ENCODE results near the gene TTC22. TPM values are rescaled to one million over a fixed set of nuclear protein-coding genes. Genes with fewer than 3 reads are reported as not detected.

Gene TTC22
- polyA plus RNA-seq, 2 of the 4 experiments (the other 2 are of a cell fraction): not detected

GRCh38 chr1:54758678-54759348 is 42.3 kb downstream of the TTC22 start (continued):
- no peak for TF ChIP-seq RAD21 (conservative IDR thresholded peaks at IDR 0.05 in 1 of 2, IDR thresholded peaks at IDR 0.05 in 1 of 2)
- TF ChIP-seq EP300 (IDR thresholded peaks at IDR 0.05): no peak
- TF ChIP-seq MAZ (IDR thresholded peaks at IDR 0.05; ENCODE audit: borderline replicate concordance, low read depth, low read length): no peak
- TF ChIP-seq, protein P1, sequence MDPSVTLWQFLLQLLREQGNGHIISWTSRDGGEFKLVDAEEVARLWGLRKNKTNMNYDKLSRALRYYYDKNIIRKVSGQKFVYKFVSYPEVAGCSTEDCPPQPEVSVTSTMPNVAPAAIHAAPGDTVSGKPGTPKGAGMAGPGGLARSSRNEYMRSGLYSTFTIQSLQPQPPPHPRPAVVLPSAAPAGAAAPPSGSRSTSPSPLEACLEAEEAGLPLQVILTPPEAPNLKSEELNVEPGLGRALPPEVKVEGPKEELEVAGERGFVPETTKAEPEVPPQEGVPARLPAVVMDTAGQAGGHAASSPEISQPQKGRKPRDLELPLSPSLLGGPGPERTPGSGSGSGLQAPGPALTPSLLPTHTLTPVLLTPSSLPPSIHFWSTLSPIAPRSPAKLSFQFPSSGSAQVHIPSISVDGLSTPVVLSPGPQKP (IDR thresholded peaks at IDR 0.05; ENCODE audit: low read depth, low read length): no peak
- no peak for TF ChIP-seq MYC (IDR thresholded peaks at IDR 0.05; ENCODE audit: borderline replicate concordance, low read length)

- H3K27ac ChIP-seq: no peak overlapping the region
- CTCF ChIA-PET: interaction anchor here (0.6 kb wide), 1 partner anchor 527 kb away, joined by 3 read pairs; no protein-coding TSS in a partner anchor
- H3K4me3 ChIP-seq: no peak overlapping the region
- FAIRE-seq: no peak
- TF ChIP-seq CBX2 (IDR thresholded peaks at IDR 0.05; ENCODE audit: borderline replicate concordance, low read depth) (no peak), ZC3H11A (IDR thresholded peaks at IDR 0.05) (no peak), HEYL (CRISPR knock-in tag; IDR thresholded peaks at IDR 0.05) (no peak)
- no peaks in the 10 kb centered on the region for H3K4me1 ChIP-seq
- no peaks in the 10 kb centered on the region for H3K9me3 ChIP-seq
- no peak for ATAC-seq
- 93% methylated on average over 2 of the region's 9 CpGs for WGBS (ENCODE audit: missing lambda C conversion rate)
- no peak overlapping the region for H3K4me2 ChIP-seq
- POLR2A ChIA-PET: no interaction called here
- DNase-seq (ENCODE audit: low read depth in 1 of 2, low spot score in 1 of 2): no peak
Measured at GRCh38 chr1:54757833-54758232, 43.3 kb downstream of the TTC22 start.

- Histone ChIP-seq H3K4me1 (no peaks in the 10 kb centered on the region), H3K9me3 (no peaks in the 10 kb centered on the region), H3K27ac (no peak overlapping the region), H3K4me2 (no peak overlapping the region), H3K4me3 (no peak overlapping the region)
- WGBS (ENCODE audit: missing lambda C conversion rate): 79% methylated on average over 6 of the region's 25 CpGs
- ATAC-seq (no peak), DNase-seq (ENCODE audit: low read depth in 1 of 2, low spot score in 1 of 2) (no peak), FAIRE-seq (no peak)
- TF ChIP-seq SREBF2 (IDR thresholded peaks at IDR 0.05) (no peak), HOXB5 (CRISPR knock-in tag; IDR thresholded peaks at IDR 0.05) (no peak), RNF2 (IDR thresholded peaks at IDR 0.05; ENCODE audit: borderline replicate concordance, low read depth) (no peak), HOXB13 (CRISPR knock-in tag; IDR thresholded peaks at IDR 0.05; ENCODE audit: low read depth) (no peak)
- TF ChIP-seq, protein P2, sequence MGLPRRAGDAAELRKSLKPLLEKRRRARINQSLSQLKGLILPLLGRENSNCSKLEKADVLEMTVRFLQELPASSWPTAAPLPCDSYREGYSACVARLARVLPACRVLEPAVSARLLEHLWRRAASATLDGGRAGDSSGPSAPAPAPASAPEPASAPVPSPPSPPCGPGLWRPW (IDR thresholded peaks at IDR 0.05): no peak
- ChIA-PET CTCF (interaction anchor here (1.4 kb wide), 1 partner anchor 10 kb away, joined by 3 read pairs; no protein-coding TSS in a partner anchor), POLR2A (no interaction called here)
Measured at GRCh38 chr1:54754486-54755285, 46.4 kb downstream of the TTC22 start.

GRCh38 chr1:54754045-54754444 is 47.1 kb downstream of the TTC22 start:
- H3K4me3 ChIP-seq: no peak overlapping the region
- H3K27ac ChIP-seq: no peak overlapping the region
- H3K9me3 ChIP-seq: no peaks in the 10 kb centered on the region
- H3K4me1 ChIP-seq: no peaks in the 10 kb centered on the region
- FAIRE-seq: no peak
- WGBS (ENCODE audit: missing lambda C conversion rate): 98% methylated on average over 5 of the region's 22 CpGs
- ChIA-PET POLR2A (no interaction called here), CTCF (interaction anchor here (0.7 kb wide), 1 partner anchor 242 kb away, joined by 4 read pairs; no protein-coding TSS in a partner anchor)
- no peak overlapping the region for H3K4me2 ChIP-seq
- DNase-seq (ENCODE audit: low read depth in 1 of 2, low spot score in 1 of 2): no peak
- ATAC-seq: no peak
- no peak for TF ChIP-seq FOSB (CRISPR knock-in tag; IDR thresholded peaks at IDR 0.05)
- no peak for TF ChIP-seq TP53 (CRISPR knock-in tag; IDR thresholded peaks at IDR 0.05)
- TF ChIP-seq BHLHE40 (IDR thresholded peaks at IDR 0.05; ENCODE audit: low read depth, low read length): no peak
- TF ChIP-seq, protein P3, sequence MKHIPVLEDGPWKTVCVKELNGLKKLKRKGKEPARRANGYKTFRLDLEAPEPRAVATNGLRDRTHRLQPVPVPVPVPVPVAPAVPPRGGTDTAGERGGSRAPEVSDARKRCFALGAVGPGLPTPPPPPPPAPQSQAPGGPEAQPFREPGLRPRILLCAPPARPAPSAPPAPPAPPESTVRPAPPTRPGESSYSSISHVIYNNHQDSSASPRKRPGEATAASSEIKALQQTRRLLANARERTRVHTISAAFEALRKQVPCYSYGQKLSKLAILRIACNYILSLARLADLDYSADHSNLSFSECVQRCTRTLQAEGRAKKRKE (CRISPR knock-in tag; IDR thresholded peaks at IDR 0.05; ENCODE audit: low read depth): no peak
- TF ChIP-seq CEBPB (IDR thresholded peaks at IDR 0.05): no peak
- TF ChIP-seq KDM1A (IDR thresholded peaks at IDR 0.05; ENCODE audit: low read depth): no peak
- TF ChIP-seq REST (IDR thresholded peaks at IDR 0.05): no peak
- TF ChIP-seq CBX8 (IDR thresholded peaks at IDR 0.05): no peak
- TF ChIP-seq, protein P4, sequence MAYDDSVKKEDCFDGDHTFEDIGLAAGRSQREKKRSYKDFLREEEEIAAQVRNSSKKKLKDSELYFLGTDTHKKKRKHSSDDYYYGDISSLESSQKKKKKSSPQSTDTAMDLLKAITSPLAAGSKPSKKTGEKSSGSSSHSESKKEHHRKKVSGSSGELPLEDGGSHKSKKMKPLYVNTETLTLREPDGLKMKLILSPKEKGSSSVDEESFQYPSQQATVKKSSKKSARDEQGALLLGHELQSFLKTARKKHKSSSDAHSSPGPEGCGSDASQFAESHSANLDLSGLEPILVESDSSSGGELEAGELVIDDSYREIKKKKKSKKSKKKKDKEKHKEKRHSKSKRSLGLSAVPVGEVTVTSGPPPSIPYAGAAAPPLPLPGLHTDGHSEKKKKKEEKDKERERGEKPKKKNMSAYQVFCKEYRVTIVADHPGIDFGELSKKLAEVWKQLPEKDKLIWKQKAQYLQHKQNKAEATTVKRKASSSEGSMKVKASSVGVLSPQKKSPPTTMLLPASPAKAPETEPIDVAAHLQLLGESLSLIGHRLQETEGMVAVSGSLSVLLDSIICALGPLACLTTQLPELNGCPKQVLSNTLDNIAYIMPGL (CRISPR knock-in tag; IDR thresholded peaks at IDR 0.05; ENCODE audit: borderline replicate concordance): no peak
- TF ChIP-seq SREBF2 (IDR thresholded peaks at IDR 0.05): no peak

Measured in A549 (cell line).